Progenitor cell of endocrine pancreas (in vitro differentiated cells): Measurements from ENCODE around the gene PROKR2. TPM values are rescaled to one million over a fixed set of nuclear protein-coding genes. Genes with fewer than 3 reads are reported as not detected.
A peak's percentile ranks its signal among the peaks of the same experiment; 100 is the strongest.

Source experiments
- DNase-seq: peaks from one replicate; pipeline ENCODE4 v3.0.0; 2021; ENCODE audit warnings: low spot score; ENCODE audit not compliant: unreplicated experiment
- H3K27ac Mint-ChIP-seq: 2 replicates; pipeline ENCODE4 v1.8.0; 2021; ENCODE audit warnings: mild to moderate bottlenecking, moderate library complexity, mixed read lengths
- H3K27me3 Mint-ChIP-seq: 2 replicates; pipeline ENCODE4 v1.8.0; 2021; ENCODE audit warnings: mixed read lengths
- H3K36me3 Mint-ChIP-seq: 2 replicates; pipeline ENCODE4 v1.8.0; 2022; ENCODE audit warnings: mixed read lengths; ENCODE audit not compliant: insufficient read depth
- H3K4me1 Mint-ChIP-seq: 2 replicates; pipeline ENCODE4 v1.8.0; 2021; ENCODE audit warnings: low read depth, mixed read lengths
- H3K4me3 Mint-ChIP-seq: 2 replicates; pipeline ENCODE4 v1.8.0; 2021; ENCODE audit warnings: low read depth, mild to moderate bottlenecking, moderate library complexity, mixed read lengths
- H3K9me3 Mint-ChIP-seq: 2 replicates; pipeline ENCODE4 v1.8.0; 2021; ENCODE audit warnings: low read depth, mixed read lengths
- long read RNA-seq: library from polyadenylated mRNA; unstranded; transcript quantifications from one replicate; pipeline ENCODE4 v2.0.0, GENCODE V29; 2020
- total RNA-seq: library from RNA; stranded (reverse); gene quantifications from 2 replicates; pipeline ENCODE4 v1.2.1, GENCODE V29; 2021
- TF ChIP-seq, protein P1 (sequence below): fragments of 200-600 bp; sonication (generic); IDR thresholded peaks from one replicate; pipeline ENCODE4 v1.5.0; 2021; ENCODE audit warnings: antibody characterized with exemption, mild to moderate bottlenecking; ENCODE audit not compliant: unreplicated experiment

Gene PROKR2
- not detected in 2 replicates for total RNA-seq
- long read RNA-seq = 0 reads

DNA sequence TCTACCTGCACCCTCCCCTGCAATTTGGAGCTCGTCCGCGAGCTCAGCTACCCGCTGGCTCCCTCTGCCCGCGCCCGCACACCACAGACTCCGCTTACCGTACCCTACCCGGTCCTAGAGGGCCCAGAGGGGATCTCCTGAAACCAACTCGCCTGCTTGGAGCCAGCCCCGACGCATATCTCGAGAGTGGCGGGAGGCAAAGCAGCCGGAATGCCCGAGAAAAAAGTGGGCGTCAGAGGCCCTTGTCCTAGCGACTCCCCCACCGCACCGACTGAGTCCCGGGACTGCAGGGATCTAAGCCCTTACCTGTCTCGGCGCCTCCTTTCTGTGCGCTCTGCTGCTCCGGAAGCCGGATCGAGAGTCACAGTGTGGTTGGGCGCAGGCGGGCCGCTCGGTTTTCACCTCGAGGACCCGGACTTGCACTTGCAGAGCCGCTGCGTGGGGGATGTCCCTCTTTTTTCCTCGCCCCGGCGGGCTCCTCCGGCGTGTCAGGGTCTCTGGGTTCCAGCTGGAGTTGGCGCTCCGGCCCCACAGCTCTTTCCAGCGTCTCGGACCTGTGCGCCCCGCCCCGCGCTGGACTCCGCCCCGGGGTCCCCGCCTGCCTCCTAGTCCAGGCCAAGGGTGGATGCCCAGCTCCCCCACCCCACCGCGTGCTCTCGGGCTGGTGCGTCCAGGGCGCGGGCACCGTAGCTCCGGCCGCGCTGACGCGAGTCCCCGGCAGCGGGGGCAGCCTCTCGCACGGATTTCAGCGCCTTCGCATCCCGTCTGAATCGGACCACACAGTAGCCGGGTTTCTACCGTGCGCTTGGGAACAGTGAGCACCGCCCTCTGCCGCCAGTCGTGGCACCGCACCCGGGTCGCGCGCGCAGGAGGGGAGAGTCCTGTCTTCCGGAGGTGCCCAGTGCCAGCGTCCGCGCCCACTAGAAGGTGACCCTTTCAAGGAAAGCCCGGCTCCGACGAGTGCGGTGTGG, at the start of gene PROKR2:
Gene PROKR2, minus strand, starts transcription at position 767 of the 971 bp plus-strand sequence. CDS start 2,585 bp downstream, outside the sequence.
- Mint-ChIP-seq H3K4me3 (peak within 1 kb of the TSS; percentile 56), H3K27ac (no peak within 1 kb of the TSS), H3K4me1 (peaks cover 2% of the 10 kb centered on the region), H3K36me3 (no peaks in the 10 kb centered on the region), H3K9me3 (no peaks in the 10 kb centered on the region), H3K27me3 (peaks cover 74% of the 10 kb centered on the region)
- TF ChIP-seq, protein P1, sequence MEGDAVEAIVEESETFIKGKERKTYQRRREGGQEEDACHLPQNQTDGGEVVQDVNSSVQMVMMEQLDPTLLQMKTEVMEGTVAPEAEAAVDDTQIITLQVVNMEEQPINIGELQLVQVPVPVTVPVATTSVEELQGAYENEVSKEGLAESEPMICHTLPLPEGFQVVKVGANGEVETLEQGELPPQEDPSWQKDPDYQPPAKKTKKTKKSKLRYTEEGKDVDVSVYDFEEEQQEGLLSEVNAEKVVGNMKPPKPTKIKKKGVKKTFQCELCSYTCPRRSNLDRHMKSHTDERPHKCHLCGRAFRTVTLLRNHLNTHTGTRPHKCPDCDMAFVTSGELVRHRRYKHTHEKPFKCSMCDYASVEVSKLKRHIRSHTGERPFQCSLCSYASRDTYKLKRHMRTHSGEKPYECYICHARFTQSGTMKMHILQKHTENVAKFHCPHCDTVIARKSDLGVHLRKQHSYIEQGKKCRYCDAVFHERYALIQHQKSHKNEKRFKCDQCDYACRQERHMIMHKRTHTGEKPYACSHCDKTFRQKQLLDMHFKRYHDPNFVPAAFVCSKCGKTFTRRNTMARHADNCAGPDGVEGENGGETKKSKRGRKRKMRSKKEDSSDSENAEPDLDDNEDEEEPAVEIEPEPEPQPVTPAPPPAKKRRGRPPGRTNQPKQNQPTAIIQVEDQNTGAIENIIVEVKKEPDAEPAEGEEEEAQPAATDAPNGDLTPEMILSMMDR = peak; percentile 41
- peak; percentile 32 for DNase-seq

DNA sequence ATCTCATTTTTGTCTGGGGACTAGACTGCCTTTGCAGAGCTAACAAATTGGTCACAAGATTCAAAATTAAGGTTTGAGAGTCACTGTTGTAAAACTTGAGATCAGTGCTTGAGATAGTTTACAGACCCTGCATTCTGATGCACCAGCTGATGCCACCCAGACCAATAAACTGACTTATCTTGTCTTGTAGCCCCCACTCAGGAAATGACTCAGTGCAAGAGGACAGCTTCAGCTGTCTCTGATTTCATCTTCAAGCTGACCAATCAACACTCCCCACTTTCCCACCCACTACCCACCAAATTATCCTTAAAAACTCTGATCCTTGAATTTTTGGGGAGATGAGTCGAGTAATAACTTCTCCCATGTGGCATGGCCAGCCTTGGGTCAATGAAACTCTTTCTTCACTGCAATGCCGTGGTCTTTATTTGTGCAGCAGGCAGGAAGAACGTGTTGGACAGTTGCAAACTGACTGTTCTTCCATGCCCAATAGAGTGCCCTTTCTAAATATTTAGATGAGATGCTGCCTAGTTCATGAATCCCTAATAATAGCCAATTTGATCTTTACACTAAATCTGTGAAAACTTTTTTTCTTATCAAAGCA, 48.3 kb upstream of the PROKR2 start:
- H3K27ac Mint-ChIP-seq = no peak overlapping the region
- H3K4me1 Mint-ChIP-seq = no peaks in the 10 kb centered on the region
- TF ChIP-seq, protein P1 = no peak
- peaks cover 11% of the 10 kb centered on the region for H3K9me3 Mint-ChIP-seq
- H3K27me3 Mint-ChIP-seq = peaks cover 4% of the 10 kb centered on the region
- no peak for DNase-seq
- no peak overlapping the region for H3K4me3 Mint-ChIP-seq
- no peaks in the 10 kb centered on the region for H3K36me3 Mint-ChIP-seq

DNA sequence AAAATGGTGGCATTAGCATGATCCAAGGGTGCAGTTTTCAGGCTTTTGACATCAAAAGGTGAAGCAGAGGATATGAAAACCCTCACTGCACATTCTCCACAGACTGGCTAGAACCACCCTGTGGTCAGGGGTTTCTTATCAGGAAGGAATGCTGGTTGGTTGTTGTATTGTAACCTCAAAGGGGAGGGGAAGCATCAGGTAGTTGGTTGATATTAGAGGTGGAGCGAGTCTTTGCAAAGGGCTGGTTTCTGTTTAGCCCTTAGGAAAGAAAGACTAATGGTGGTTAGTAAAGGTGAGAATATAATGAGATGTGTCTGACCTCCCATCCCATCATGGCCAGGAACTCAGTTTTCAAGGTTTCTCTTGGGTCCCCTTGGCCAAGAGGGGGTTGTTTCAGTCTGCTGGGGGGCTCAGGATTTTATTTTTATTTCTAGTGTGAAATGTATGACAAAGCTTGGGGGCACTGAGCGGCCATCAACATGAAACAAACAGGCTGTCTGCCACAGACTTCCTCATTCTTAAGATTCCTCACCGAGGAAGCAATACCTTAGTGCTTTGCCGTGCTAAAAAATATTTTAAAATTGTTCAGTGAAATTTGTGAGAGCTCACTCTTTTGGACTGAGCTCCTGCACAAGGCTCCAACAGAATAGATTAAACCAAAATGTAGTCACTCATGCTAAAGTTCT, 47.5 kb upstream of the PROKR2 start:
- H3K27me3 Mint-ChIP-seq = no peaks in the 10 kb centered on the region
- H3K4me3 Mint-ChIP-seq = no peak overlapping the region
- H3K4me1 Mint-ChIP-seq = no peaks in the 10 kb centered on the region
- TF ChIP-seq, protein P1 = no peak
- H3K36me3 Mint-ChIP-seq = no peaks in the 10 kb centered on the region
- no peak overlapping the region for H3K27ac Mint-ChIP-seq
- H3K9me3 Mint-ChIP-seq = peaks cover 11% of the 10 kb centered on the region
- DNase-seq = no peak

DNA sequence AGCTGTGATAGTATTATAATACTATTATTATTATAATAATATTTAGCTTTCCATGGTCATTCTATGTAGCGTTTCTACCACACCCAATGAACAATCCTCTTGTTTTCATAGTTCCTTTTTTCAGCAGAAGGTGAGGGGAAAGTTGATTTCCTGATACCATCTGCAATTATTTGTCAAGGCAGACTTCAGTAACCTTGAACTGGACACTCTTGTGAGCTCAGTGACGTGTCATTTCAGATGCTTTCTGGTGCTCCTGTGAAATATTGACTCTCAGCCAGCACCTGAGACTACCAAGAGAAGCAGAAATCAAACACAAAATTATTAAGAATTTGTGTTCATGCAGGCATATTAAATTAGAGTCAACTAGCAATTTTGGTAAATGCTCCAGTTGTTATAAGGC, 46.0 kb upstream of the PROKR2 start:
- H3K27ac Mint-ChIP-seq = no peak overlapping the region
- H3K36me3 Mint-ChIP-seq = no peaks in the 10 kb centered on the region
- peaks cover 7% of the 10 kb centered on the region for H3K27me3 Mint-ChIP-seq
- TF ChIP-seq, protein P1 = no peak
- no peak for DNase-seq
- peaks cover 15% of the 10 kb centered on the region for H3K9me3 Mint-ChIP-seq
- H3K4me3 Mint-ChIP-seq = no peak overlapping the region
- H3K4me1 Mint-ChIP-seq = peaks cover 4% of the 10 kb centered on the region

DNA sequence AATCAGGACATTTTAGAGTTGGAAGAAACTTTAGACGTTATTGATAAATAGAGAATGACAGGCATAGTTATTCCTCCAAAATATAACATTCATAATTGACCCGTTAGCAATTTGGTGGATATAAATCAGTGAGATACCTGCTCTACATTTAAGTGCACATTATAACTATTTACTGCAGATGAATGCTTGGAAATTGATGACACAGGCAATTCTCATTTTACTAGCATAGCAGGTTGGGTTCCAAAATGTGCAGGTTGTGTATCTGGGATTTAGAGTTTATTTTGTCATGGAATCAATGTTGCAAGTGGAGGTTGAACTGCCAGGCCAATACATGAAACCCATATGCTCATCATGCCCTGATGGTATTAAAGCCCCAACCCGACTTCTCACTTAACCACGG, 44.4 kb upstream of the PROKR2 start:
- Mint-ChIP-seq H3K36me3 (no peaks in the 10 kb centered on the region), H3K27me3 (peaks cover 12% of the 10 kb centered on the region), H3K9me3 (peaks cover 14% of the 10 kb centered on the region), H3K4me3 (no peak overlapping the region), H3K27ac (no peak overlapping the region), H3K4me1 (peaks cover 5% of the 10 kb centered on the region)
- TF ChIP-seq, protein P1 = no peak
- DNase-seq = no peak
